Keratinocyte (primary cell): ENCODE data around the gene ANO2.

Source experiments
- CTCF ChIP-seq, 3 experiments: IDR thresholded peaks in 1 of 3; conservative IDR thresholded peaks in 1 of 3; optimal IDR thresholded peaks in 1 of 3; 2 replicates in 2 of 3; 3 replicates in 1 of 3; pipeline versions ENCODE3 to v1.5.1; 2011; ENCODE audit warnings: low read length in 3 of 3, mild to moderate bottlenecking in 3 of 3, moderate library complexity in 2 of 3, control low read depth in 1 of 3, inconsistent platforms in 1 of 3; ENCODE audit not compliant: insufficient read depth in 2 of 3; ENCODE audit errors: extremely low read depth in 1 of 3
- EZH2 ChIP-seq: IDR thresholded peaks from one replicate; pipeline ENCODE4 v1.6.1; 2012; ENCODE audit warnings: inconsistent platforms, mild to moderate bottlenecking, low read length, moderate library complexity

- no peak for TF ChIP-seq CTCF (optimal IDR thresholded peaks at IDR 0.05 in 1 of 3, IDR thresholded peaks at IDR 0.05 in 1 of 3, conservative IDR thresholded peaks at IDR 0.05 in 1 of 3; ENCODE audit: extremely low read depth in 1 of 3, insufficient read depth in 2 of 3, low read length in 3 of 3)
- no peak for TF ChIP-seq EZH2
Measured at GRCh38 chr12:5615760-5616159, 329.3 kb downstream of the ANO2 start.
